Measurements from ENCODE around the gene EXOSC2.

DNA sequence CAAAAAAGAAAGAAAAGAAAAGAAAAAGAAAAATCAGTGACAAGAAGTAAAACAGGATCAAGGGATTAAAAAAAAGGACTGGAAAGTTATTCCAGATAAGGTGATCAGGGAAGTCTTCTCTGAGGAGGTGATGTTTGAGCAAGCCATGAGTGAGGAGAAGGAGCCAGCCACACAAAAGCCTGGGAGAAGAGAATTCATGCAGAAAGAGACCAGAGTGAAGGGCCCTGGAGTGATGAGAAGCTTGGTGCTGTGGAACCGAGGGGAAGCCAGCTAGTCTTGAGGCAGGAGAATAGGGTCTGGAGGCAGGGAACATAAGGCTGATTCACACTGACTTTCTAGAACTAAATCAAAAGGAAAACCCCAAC, 4.0 kb upstream of the EXOSC2 start:
- TF ChIP-seq EZH2 (IDR thresholded peaks at IDR 0.05; ENCODE audit: low read length, missing control alignments): no peak
- TF ChIP-seq, protein P1, sequence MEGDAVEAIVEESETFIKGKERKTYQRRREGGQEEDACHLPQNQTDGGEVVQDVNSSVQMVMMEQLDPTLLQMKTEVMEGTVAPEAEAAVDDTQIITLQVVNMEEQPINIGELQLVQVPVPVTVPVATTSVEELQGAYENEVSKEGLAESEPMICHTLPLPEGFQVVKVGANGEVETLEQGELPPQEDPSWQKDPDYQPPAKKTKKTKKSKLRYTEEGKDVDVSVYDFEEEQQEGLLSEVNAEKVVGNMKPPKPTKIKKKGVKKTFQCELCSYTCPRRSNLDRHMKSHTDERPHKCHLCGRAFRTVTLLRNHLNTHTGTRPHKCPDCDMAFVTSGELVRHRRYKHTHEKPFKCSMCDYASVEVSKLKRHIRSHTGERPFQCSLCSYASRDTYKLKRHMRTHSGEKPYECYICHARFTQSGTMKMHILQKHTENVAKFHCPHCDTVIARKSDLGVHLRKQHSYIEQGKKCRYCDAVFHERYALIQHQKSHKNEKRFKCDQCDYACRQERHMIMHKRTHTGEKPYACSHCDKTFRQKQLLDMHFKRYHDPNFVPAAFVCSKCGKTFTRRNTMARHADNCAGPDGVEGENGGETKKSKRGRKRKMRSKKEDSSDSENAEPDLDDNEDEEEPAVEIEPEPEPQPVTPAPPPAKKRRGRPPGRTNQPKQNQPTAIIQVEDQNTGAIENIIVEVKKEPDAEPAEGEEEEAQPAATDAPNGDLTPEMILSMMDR (conservative IDR thresholded peaks at IDR 0.05 in 1 of 2, IDR thresholded peaks at IDR 0.05 in 1 of 2; ENCODE audit: low read depth in 1 of 2, low read length in 2 of 2): no peak
